GM19025 (cell line): Measurements from ENCODE around the gene COL8A2.

ENCODE experiments used
- ATAC-seq: cut with Tn5 transposase; IDR thresholded peaks from one replicate; pipeline ENCODE4 v1.9.1; 2021; ENCODE audit warnings: mild to moderate bottlenecking, low read depth, moderate library complexity; ENCODE audit not compliant: unreplicated experiment

The COL8A2 gene

DNA sequence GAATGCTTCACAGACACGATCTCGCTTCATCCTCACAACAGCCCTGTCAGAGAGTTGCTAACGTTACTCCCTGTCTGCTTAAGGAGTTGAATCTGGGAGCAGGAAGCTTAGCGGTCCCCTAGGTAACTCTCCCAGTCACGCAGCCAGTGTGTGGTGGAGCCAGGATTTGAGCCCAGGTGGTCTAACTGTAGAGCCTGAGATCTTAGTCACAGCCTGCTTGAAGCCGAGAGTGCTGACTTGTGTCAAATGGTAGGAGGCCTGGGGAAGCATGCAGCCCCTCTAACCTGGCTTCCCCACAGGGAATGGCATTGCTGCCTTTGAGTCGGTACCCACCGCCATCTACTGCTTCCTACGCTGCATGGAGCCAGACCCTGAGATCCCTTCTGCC is 32.2 kb downstream of the COL8A2 start:
- no peak for ATAC-seq

DNA sequence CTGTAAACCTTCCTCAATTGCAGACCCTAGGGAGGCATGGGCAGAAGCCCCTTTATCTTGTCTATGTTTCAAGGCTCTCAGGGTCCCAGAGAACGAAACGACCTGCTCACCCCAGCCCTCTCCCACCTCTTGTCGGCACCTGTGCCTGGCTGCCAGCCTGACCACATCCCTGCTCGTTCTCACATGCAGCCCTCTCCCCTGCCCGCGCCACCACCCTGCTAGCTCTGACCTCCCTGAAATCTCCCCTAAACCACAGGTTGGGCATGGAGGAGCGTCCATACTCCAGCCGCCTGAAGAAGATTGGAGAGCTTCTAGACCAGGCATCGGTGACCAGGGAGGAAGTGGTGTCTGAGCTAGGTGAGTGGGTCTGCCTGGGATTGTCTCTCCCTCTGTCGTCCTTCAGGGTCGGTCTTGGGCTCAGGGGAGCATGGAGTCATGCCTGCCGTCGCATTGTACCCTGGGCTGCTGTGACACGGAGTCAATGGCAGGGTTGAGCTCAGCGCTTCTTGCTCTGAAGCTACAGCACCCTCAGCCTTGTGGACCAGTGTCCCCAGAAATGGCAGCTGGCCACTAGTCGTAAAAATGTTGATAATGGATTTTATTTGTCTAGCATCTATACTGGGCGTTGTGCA is 32.7 kb downstream of the COL8A2 start:
- ATAC-seq: no peak

DNA sequence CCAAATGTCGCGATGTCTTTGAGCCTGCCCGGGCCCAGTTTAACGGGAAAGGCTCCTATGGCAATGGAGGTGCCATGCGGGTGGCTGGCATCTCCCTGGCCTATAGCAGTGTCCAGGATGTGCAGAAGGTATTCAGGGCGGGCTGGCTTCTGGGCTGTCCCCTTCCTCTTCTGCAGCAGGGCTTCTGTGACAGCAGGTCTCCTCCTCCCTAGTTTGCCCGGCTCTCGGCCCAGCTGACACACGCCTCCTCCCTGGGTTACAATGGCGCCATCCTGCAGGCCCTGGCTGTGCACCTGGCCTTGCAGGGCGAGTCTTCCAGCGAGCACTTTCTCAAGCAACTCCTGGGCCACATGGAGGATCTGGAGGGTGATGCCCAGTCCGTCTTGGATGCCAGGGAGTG is 33.3 kb downstream of the COL8A2 start:
- ATAC-seq: no peak

DNA sequence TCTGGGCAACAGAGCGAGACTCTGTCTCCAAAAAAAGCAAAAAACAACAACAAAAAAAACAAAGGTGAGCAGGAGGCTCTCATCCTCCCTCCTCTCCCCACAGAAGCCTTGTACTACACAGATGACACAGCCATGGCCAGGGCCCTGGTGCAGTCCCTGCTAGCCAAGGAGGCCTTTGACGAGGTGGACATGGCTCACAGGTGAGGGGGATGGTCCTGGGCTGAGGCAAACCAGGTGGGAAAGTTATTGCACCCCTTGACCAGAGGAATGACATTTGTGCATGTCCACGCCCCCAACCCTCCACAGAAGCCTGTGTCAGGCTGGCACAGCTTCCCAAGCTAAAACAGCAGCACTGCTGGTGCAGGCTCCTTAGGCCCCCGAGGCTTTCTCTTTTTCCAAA is 33.9 kb downstream of the COL8A2 start:
- ATAC-seq: no peak

DNA sequence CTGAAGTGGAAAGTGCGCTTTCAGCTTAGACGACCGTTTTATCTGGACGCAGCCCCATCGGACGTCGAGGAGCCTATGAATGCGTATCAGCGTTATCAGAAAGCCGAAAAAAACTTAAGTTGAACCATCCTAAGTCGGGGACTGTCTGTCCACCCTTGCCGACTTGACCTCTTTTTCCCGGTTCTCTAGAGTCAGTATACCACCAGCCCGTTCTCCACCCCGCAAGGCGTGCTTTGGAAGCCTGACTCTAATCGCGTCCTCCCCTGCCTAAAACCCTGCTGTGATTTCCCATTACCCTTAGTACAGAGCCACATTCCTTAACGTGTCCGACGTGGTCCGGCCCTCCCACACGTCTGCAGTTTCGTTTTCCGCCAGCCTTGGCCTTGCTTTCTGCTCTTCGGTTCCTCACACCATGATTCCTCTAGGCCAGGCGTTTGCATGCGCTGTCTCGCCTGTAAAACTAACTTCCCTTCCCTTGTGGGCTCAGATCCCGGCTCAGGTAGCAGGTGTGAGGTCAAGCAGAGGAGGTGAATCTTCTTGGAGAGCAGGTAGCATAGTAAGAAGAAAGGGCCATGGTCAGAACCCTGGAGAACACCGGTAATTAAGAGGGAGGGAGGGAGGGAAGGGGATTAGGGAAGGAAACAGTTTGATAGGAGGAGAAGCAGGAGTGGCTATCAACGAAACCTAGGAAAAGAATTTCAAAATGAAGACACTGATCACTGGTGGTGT is 35.5 kb downstream of the COL8A2 start:
- no peak for ATAC-seq

DNA sequence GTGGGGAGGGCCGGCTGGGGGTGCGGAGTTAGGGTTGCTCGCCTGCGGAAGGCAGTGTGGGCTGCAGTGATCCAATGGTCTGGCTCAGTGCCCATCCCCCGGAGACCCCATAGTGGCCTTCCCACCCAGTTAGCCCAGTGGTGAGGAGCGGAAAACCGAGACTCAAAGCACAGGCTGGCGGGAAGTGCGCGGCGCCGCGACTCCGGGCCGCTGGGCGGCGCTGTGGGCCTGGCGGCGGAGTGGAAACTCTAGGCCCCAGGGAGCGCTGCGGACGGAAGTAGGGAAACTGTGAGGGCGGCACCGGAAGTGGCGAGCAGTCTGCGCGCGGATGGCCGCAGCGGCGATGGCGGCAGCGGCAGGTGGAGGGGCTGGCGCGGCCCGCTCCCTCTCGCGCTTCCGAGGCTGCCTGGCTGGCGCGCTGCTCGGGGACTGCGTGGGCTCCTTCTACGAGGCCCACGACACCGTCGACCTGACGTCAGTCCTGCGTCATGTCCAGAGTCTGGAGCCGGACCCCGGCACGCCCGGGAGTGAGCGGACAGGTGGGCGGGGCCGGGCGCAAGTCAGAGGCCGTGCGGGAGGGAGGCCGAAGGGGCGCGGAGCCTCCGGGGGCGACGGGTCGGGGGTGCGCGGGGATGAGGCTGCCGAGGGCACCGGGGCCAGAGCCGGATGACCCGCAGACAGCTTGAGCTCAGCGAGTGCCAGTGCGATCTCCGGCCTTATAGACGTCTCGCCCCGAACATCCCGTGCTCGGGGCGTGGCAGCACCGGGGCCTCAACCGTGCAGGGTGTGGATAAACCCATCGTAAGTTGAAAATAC is 36.2 kb downstream of the COL8A2 start, which contains the start of gene ADPRS:
Gene ADPRS (plus strand): TSS at position 316 of the 816 bp plus-strand sequence. CDS start 13 bp downstream, at position 329.
- ATAC-seq: peak; percentile 79

DNA sequence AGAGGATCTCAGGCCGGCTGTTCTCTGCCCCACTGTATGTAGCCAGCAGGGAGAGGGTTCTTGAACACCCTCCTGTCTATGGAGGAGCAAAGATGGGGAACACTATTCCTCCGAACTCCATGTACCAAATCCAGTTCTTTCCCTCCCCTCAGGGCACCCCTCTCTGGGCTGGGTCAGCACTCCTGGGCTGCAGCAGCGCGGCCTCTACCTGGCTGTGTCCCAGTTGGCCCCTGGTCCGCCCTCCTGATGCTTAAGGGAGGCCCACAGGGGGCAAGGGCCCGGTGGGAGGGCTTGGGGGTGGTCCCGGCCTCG is 36.8 kb downstream of the COL8A2 start:
- ATAC-seq: peak; percentile 3

DNA sequence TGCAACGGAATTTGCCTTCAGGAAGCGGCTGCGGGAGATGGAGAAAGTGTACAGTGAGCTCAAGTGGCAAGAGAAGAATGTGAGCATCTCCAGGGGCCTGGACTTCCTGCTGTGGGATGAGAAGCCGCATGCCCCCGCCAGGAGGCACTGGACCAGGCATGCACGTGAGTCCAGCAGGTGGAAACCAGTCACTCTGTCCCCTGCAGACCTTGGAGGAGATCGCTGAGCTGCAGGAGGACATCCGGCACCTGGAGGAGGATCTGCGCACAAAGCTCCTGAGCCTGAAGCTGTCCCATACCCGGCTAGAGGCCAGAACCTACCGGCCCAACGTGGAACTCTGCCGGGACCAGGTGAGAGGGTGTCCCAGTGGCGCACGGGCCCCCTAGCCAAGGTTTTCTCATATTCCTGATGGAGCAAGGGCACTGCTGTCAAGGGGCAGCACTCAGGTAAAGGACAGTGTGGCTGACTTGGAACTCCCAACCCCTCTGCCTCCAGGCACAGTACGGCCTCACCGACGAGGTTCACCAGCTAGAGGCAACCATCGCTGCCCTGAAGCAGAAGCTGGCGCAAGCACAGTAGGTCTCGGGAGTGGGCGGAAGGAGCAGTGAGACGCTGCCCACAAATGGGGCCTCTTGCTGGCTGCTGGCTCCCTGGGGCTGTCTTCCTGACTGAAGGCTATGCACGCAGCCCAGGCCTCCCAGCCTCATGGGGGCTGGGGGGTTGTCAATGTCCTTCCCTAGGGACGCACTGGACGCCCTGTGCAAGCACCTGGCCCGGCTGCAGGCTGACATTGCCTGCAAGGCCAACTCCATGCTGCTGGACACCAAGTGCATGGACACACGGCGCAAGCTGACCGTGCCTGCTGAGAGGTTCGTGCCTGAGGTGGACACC is 37.5 kb downstream of the COL8A2 start:
- ATAC-seq: no peak

DNA sequence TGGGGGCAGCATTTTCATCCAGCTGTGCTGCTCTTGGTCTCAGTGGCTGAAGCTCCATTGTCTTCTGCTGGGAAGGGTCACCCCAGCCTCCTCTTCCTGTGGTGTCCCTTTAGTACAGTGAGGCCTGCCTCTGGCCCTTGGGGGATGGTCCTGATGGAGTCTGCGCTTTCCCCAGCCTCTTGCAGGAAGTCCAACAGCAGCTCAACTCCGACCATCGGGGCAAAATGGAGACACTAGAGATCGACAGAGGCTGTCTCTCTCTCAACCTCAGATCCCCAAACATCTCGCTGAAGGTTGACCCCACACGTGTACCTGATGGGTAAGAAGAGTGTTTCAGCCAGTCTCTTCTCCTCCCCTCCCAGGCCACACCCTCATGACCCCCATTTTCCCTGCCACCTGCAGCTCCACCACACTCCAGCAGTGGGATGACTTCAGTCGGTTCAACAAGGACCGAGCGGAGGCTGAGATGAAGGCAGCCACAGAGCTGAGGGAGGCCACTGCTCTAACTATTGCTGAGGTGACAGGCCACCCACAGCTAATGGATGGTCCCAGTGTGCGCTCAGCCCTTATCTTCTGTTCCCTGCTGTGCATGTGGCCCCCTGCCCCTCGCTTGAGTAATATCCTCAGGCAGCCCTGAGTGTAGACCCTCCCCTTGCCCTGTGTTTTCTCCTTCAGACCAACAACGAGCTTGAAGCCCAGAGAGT is 38.3 kb downstream of the COL8A2 start:
- no peak for ATAC-seq

DNA sequence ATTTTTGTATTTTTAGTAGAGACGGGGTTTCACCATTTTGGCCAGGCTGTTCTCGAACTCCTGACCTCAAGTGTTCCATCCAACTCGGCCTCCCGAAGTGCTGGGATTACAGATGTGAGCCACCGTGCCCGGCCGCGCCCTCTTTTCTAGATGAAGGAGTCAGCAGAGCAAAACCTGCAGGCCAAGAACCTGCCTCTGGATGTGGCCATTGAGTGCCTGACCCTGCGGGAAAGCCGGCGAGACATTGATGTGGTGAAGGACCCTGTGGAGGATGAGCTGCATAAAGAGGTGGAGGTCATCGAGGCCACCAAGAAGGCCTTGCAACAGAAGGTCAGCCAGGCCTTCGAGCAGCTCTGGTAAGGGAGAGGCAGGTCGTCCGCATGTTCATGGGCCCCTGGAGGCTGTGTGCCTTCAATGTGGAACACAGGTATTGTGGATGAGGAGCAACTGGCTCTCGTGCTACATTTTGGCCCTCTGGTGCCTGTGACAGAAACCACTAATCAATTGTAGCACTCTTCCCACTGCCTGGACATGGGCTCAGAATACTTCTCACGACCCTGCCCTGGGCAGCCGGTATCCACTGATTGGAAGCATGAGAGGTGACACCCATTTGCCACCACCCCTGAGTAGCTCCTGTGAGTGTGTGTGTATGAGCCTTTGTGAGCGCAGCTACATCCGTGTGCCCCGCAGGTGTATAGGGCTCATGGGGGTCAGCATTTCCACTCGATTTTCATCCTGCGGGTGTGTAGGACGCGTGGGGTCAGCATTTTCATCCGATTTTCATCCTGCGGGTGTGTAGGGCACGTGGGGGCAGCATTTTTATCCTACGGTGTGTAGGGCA is 39.1 kb downstream of the COL8A2 start:
- no peak for ATAC-seq

DNA sequence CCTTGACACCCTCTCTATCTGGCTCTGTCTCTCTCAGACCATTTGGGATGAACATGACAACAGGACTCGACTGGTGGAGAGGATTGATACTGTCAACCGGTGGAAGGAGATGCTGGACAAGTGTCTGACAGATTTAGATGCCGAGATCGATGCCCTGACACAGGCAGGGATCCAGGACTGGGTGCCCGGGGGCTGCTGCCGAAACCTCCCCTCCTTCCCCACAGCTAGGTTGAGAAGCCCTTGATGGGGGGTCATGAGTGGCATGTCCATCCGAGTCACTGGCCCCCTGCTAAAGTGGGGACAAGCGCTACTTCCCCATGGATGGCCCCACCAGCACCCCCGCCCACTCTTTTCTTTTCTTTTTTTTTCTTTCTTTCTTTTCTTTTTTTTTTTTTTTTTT is 39.9 kb downstream of the COL8A2 start:
- ATAC-seq: no peak

DNA sequence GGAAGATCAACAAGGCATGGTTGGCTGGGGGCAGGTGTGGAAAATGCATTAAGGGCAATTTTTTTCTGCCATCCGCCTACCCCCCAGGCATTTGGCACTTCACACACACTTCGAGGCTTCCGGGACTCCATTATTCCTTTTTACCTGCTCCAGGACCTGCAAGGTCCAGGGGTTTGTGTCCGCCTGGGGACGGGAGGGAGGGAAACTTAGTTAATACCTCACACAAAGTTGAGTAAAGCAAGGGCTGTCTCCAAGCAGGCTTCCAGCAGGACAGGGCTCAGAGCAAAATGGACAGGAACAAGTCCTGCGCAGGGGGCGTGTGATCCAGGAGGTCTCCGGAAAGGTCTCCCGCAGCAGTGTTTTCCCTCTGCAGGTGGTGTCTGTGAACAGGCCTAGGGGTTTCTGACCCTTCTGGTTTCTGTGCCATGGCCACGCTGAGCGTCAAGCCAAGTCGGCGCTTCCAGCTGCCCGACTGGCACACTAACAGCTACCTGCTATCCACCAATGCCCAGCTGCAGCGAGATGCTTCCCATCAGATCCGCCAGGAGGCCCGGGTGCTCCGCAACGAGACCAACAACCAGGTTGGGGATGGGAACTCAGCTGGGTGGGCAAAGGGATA is 40.4 kb downstream of the COL8A2 start:
- no peak for ATAC-seq

DNA sequence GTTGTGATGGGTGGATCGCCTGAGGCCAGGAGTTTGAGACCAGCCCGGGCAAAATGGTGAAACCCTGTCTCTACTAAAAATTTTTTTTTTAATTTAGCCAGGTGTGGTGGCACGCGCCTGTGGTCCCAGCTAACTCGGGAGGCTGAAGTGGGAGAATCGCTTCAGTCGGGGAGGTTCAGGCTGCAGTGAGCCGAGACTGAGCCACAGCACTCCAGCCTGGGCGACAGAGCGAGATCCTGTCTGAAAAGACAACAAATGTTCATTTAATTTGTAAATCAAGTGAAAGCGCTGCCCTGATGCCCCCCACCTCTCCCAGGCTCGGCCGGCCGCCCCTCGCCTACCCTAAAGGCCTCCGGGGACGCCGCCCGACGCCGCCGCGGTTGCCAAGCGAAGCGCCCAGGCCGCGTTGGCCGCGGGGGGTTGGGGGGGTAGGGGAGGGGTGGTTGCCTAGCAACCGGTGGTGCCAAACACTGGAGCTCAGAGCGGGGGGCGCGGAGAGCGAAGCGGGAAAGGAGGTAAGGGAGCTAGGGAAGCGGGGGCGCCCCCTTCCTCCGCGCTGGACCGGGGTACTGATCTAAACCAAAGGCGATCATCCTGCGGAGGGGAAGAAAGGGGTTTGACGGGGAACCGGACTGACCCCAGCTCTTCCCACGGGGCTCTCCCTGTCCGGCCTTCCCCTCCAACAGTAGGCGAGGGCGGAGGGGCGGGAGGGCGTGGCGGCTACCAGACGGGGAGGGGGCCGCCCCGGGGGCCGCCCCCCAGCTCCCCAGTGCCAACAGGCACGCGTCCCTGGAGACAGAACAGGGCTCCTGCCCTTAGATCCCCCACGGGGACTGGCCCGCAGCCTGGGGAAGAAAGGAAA is 41.2 kb downstream of the COL8A2 start, which contains the start of gene TEKT2:
Gene TEKT2 (plus strand): TSS at position 460 of the 862 bp plus-strand sequence. CDS start 828 bp downstream, outside the sequence.
- ATAC-seq: no peak

DNA sequence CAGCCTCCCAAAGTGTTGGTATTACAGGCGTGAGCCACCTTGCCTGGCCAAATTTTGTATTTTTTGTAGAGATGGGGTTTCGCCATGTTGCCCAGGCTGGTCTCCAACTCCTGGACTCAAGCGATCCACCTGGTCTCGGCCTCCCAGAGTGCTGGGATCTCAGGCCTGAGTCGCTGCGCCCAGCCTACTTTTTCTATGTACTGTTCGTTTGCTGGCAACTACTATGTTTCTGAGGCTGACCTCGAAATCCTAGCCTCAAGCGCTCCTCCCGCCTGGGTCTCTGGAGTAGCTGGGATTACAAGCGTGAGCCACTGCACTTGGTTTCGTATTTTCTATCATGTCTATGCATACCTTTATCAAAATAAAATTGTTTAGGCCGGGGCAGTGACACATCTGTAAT is 41.8 kb downstream of the COL8A2 start:
- no peak for ATAC-seq

DNA sequence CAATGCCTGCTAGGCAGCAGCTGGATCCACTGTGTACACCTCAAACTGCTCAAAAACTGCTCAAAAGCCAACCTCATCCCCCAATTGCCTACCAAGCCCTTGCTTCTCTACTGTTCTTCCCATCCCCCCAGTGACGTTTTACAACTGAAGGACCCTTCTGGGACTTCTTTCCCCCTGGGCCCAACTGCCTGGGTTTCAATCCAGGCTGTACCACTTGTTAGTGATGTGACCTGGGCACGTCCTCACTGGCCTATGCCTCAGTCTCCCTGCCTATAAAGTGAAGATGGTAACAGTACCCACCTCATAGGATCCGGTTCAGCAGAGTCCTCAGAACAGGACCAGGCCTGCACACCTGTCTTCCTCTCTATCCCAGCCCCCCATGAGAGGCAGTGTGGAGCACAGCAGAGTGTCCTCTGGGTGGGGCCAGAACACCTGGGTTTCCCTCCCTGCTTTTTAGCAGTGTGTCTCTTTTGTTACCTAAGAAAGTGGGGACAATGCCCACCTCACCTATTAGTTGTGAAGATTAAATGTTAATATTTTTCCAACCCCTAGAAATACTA is 43.0 kb downstream of the COL8A2 start:
- no peak for ATAC-seq

DNA sequence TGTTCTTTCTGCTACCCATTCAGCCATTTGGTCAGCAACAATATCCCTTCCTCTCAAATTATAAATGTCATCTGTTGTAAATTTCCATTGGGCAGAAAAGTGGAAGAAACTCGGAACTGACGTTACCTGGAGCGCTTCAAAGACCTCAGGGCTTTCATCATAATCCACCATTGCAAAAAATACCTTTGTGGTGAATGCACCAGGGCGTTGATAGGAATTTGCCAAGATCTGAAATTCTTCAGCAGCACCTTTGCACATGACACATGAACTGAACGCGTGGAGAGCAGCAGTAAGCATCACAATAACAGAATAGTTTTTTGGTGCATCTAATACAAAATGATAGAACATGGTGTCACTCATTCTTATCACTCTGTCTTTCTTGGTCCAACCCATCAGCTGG is 44.2 kb downstream of the COL8A2 start:
- ATAC-seq: no peak

DNA sequence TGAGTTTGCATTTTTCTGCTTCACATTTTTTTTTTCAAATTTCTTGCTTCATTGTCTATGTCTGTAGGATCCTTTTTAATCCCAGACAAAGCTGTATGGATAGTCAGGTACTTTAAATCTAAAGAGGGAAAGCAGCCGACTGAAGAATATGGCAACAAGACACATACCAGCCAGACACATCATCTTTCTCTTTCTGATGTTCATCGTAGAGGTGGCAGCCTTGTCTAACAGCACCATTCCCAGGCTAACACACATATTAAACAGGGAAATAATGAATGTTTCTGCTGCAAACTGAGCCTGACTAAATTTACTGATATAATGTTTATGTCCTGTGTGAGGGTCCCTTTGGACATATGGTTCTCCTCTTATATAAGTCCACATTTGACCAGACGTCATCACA is 44.8 kb downstream of the COL8A2 start:
- no peak for ATAC-seq
